Upper lobe of left lung (tissue), 4 donors: ENCODE measurements around the gene TMCO4.

Experiments used
- POLR2A ChIP-seq, 4 donors: fragments of 450-650 bp; IDR thresholded peaks; one replicate each; pipeline ENCODE4 v1.5.1; 2016 to 2017; ENCODE audit warnings: antibody characterized with exemption in 4 of 4, mild to moderate bottlenecking in 2 of 4
- TF ChIP-seq, protein P1 (sequence below), 6 experiments: fragments of 450-650 bp in 4 of 6; fragments of 200-600 bp in 2 of 6; sonication (generic) in 2 of 6; IDR thresholded peaks; one replicate each; pipeline ENCODE4 v1.5.1; 2016 to 2019; ENCODE audit warnings: antibody characterized with exemption in 6 of 6

DNA sequence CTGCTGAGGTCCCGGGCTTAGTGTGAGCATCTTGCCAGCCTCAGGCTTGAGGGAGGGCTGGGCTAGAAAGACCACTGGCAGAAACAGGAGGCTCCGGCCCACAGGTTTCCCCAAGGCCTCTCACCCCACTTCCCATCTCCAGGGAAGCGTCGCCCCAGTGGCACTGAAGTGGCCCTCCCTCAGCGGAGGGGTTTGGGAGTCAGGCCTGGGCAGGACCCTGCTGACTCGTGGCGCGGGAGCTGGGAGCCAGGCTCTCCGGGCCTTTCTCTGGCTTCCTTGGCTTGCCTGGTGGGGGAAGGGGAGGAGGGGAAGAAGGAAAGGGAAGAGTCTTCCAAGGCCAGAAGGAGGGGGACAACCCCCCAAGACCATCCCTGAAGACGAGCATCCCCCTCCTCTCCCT is 142.2 kb downstream of the TMCO4 start:
- TF ChIP-seq, protein P1, sequence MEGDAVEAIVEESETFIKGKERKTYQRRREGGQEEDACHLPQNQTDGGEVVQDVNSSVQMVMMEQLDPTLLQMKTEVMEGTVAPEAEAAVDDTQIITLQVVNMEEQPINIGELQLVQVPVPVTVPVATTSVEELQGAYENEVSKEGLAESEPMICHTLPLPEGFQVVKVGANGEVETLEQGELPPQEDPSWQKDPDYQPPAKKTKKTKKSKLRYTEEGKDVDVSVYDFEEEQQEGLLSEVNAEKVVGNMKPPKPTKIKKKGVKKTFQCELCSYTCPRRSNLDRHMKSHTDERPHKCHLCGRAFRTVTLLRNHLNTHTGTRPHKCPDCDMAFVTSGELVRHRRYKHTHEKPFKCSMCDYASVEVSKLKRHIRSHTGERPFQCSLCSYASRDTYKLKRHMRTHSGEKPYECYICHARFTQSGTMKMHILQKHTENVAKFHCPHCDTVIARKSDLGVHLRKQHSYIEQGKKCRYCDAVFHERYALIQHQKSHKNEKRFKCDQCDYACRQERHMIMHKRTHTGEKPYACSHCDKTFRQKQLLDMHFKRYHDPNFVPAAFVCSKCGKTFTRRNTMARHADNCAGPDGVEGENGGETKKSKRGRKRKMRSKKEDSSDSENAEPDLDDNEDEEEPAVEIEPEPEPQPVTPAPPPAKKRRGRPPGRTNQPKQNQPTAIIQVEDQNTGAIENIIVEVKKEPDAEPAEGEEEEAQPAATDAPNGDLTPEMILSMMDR (IDR thresholded peaks at IDR 0.05) = no peak
- no peak for TF ChIP-seq POLR2A (IDR thresholded peaks at IDR 0.05)
